Memory B cell (primary cell): ENCODE results near the gene DIS3L2.

Source experiments
- ATAC-seq: fragments of 150-1000 bp; cut with Tn5 transposase; 2 replicates; pipeline ENCODE4 v1.10.0; 2021; ENCODE audit warnings: low read depth, mild to moderate bottlenecking, moderate library complexity
- DNase-seq, 2 donors: peaks; one replicate each; pipeline ENCODE4 v3.0.0; 2022; ENCODE audit warnings: low spot score in 2 of 2
- H3K27ac Mint-ChIP-seq: one replicate; pipeline ENCODE4 v1.8.0; 2022; ENCODE audit warnings: mild to moderate bottlenecking, moderate library complexity, mixed read lengths
- H3K27me3 Mint-ChIP-seq: one replicate; pipeline ENCODE4 v1.8.0; 2022; ENCODE audit warnings: mixed read lengths
- H3K36me3 Mint-ChIP-seq: one replicate; pipeline ENCODE4 v1.8.0; 2022; ENCODE audit warnings: mild to moderate bottlenecking, mixed read lengths
- H3K4me1 Mint-ChIP-seq: one replicate; pipeline ENCODE4 v1.8.0; 2022; ENCODE audit warnings: mixed read lengths
- H3K4me3 Mint-ChIP-seq: one replicate; pipeline ENCODE4 v1.8.0; 2022; ENCODE audit warnings: mild to moderate bottlenecking, moderate library complexity, mixed read lengths
- H3K9me3 Mint-ChIP-seq: one replicate; pipeline ENCODE4 v1.8.0; 2022; ENCODE audit warnings: mixed read lengths

Gene DIS3L2, protein sequence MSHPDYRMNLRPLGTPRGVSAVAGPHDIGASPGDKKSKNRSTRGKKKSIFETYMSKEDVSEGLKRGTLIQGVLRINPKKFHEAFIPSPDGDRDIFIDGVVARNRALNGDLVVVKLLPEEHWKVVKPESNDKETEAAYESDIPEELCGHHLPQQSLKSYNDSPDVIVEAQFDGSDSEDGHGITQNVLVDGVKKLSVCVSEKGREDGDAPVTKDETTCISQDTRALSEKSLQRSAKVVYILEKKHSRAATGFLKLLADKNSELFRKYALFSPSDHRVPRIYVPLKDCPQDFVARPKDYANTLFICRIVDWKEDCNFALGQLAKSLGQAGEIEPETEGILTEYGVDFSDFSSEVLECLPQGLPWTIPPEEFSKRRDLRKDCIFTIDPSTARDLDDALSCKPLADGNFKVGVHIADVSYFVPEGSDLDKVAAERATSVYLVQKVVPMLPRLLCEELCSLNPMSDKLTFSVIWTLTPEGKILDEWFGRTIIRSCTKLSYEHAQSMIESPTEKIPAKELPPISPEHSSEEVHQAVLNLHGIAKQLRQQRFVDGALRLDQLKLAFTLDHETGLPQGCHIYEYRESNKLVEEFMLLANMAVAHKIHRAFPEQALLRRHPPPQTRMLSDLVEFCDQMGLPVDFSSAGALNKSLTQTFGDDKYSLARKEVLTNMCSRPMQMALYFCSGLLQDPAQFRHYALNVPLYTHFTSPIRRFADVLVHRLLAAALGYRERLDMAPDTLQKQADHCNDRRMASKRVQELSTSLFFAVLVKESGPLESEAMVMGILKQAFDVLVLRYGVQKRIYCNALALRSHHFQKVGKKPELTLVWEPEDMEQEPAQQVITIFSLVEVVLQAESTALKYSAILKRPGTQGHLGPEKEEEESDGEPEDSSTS

DNA sequence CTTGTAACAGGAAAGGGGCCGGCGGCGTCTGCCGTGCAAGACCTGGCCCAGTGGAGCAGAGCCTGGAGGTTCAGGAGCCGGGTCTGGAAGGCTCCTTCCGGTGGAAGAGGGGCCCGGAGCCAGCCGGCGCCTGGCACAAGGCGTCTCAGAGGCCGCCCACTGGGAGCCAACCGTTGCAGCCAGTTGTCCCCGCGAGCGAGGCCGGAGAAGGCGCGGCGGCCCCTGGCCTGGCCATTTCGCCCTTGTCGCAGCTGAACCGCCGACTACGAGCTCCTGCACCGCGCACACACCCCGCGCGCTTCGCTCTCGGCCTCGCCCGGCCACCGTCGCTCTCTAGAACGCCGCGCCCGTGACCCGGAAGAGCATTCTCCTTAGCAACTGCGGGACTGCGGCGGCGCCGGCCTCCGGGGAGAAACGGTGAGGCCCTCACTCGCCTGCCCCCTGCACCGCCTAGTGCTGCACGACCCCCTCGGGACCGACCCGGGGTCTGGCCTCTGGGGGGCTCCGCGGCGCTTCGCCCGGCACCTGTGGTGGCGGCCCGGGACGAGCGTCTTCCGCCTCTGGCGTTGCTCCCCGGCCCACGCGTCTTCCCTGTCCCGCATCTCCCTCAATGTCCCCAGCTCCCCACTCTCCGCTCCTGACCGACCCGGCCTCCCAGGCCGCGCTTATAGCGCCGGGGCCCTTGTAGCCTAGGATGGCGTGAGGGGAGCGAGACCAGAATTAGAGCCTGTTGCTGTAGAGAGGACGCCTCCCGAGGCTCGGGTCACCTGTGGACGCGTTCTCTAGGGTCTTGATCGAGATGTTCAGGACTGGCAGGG is at the start of gene DIS3L2:
Gene DIS3L2 (plus strand): TSS at position 365 of the 818 bp plus-strand sequence. CDS start 53,215 bp downstream, outside the sequence.
- H3K4me1 Mint-ChIP-seq, result peaks cover 23% of the 10 kb centered on the region
- DNase-seq (peak; percentile 61 to 72), ATAC-seq (peak; percentile 97)
- peaks cover 3% of the 10 kb centered on the region for H3K36me3 Mint-ChIP-seq
- H3K27me3 Mint-ChIP-seq, result no peaks in the 10 kb centered on the region
- peak within 1 kb of the TSS; percentile 94 for H3K27ac Mint-ChIP-seq
- peak within 1 kb of the TSS; percentile 98 for H3K4me3 Mint-ChIP-seq
- H3K9me3 Mint-ChIP-seq, result no peaks in the 10 kb centered on the region

DNA sequence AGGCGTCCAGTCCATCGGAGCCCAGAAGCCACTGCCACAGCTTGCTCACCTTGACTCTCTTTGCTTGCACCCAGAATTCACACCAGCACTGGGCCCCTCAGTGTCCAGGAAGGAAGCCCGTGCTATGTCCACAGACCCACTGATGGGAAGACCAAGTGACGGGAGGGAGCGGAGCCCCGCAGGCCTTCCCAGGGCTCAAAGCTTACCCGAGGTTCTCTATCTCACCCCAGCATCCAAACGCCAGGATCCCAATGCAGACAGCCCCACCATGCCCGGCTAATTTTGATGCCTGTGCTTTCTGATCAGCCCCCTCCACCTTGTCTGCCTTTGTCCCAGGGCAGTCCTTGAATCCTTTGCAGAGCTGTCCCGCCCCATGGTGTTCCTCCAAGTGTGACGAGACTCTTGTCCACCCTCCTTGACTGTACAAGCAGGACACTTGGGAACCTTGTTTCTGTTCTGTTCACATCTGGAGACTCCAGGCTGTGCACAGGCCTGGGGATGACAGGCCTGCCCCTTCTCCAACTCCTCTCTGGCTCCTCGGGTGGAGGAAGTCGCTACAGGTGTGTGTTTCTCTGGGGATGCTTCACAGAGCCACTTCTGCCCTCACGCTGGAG is 47.3 kb upstream of the DIS3L2 start:
- Mint-ChIP-seq H3K4me1 (no peaks in the 10 kb centered on the region), H3K36me3 (no peaks in the 10 kb centered on the region), H3K27ac (no peak overlapping the region), H3K9me3 (no peaks in the 10 kb centered on the region), H3K27me3 (peaks cover 5% of the 10 kb centered on the region), H3K4me3 (no peak overlapping the region)
- ATAC-seq, result no peak
- no peak for DNase-seq

- no peak overlapping the region for H3K27ac Mint-ChIP-seq
- no peak for DNase-seq
- no peak overlapping the region for H3K4me3 Mint-ChIP-seq
- H3K36me3 Mint-ChIP-seq, result no peaks in the 10 kb centered on the region
- peaks cover 12% of the 10 kb centered on the region for H3K27me3 Mint-ChIP-seq
- no peaks in the 10 kb centered on the region for H3K9me3 Mint-ChIP-seq
- no peaks in the 10 kb centered on the region for H3K4me1 Mint-ChIP-seq
- no peak for ATAC-seq
These were observed 44.0 kb upstream of the DIS3L2 start for GRCh38 chr2:231917280-231918066.

- no peaks in the 10 kb centered on the region for H3K36me3 Mint-ChIP-seq
- no peak for ATAC-seq
- H3K4me1 Mint-ChIP-seq, result no peaks in the 10 kb centered on the region
- H3K27me3 Mint-ChIP-seq, result peaks cover 12% of the 10 kb centered on the region
- no peaks in the 10 kb centered on the region for H3K9me3 Mint-ChIP-seq
- H3K27ac Mint-ChIP-seq, result no peak overlapping the region
- H3K4me3 Mint-ChIP-seq, result no peak overlapping the region
- no peak for DNase-seq
These were observed 42.8 kb upstream of the DIS3L2 start for GRCh38 chr2:231918501-231919330.

GRCh38 chr2:231919341-231920035 is 42.0 kb upstream of the DIS3L2 start:
- no peak overlapping the region for H3K27ac Mint-ChIP-seq
- no peak overlapping the region for H3K4me3 Mint-ChIP-seq
- no peak for DNase-seq
- H3K36me3 Mint-ChIP-seq, result no peaks in the 10 kb centered on the region
- H3K9me3 Mint-ChIP-seq, result no peaks in the 10 kb centered on the region
- H3K27me3 Mint-ChIP-seq, result peaks cover 17% of the 10 kb centered on the region
- no peak for ATAC-seq
- H3K4me1 Mint-ChIP-seq, result peaks cover 3% of the 10 kb centered on the region

DNA sequence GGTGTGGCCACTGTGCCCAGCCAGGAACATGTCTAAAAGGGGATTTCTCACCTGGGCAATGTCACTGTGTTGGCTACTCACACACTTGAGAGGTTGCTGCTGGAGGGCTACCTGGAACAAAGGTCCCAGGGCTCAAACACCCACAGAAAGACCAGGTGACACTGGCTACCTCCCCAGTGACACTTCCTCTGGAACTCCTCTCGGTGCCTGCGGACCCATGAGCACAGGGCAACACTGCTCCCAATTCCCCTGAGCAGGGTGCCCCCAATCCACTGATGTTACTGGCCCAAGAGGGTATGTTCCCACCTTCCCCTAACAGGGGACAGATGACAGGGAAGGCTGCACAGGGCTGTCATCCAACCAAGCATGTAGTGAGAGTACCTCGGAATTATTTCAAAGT is 41.1 kb upstream of the DIS3L2 start:
- Mint-ChIP-seq H3K4me3 (no peak overlapping the region), H3K27me3 (peaks cover 18% of the 10 kb centered on the region), H3K4me1 (peaks cover 8% of the 10 kb centered on the region), H3K27ac (no peak overlapping the region), H3K36me3 (no peaks in the 10 kb centered on the region), H3K9me3 (no peaks in the 10 kb centered on the region)
- DNase-seq, result no peak
- ATAC-seq, result no peak

DNA sequence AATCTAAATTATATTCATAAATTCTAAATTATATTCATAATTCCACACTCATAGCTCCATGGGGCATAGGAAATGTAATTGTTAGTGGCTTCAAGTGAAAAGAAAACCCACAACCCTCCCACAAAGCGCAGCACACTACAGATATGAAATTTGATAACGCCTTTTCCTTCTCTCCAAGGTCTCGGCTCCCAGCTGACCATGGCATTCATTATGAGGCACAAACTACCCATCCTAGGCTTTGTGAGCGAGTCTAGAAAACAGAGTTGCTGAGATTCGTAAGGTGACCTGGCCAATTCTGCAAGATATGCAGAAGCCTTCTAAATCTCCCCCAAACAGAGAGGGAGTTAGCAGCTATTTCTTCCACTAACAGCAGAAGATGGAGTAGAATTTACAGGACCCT is 40.7 kb upstream of the DIS3L2 start:
- no peaks in the 10 kb centered on the region for H3K9me3 Mint-ChIP-seq
- no peak for ATAC-seq
- H3K4me1 Mint-ChIP-seq, result peaks cover 8% of the 10 kb centered on the region
- no peak for DNase-seq
- peaks cover 18% of the 10 kb centered on the region for H3K27me3 Mint-ChIP-seq
- H3K4me3 Mint-ChIP-seq, result no peak overlapping the region
- no peaks in the 10 kb centered on the region for H3K36me3 Mint-ChIP-seq
- no peak overlapping the region for H3K27ac Mint-ChIP-seq

DNA sequence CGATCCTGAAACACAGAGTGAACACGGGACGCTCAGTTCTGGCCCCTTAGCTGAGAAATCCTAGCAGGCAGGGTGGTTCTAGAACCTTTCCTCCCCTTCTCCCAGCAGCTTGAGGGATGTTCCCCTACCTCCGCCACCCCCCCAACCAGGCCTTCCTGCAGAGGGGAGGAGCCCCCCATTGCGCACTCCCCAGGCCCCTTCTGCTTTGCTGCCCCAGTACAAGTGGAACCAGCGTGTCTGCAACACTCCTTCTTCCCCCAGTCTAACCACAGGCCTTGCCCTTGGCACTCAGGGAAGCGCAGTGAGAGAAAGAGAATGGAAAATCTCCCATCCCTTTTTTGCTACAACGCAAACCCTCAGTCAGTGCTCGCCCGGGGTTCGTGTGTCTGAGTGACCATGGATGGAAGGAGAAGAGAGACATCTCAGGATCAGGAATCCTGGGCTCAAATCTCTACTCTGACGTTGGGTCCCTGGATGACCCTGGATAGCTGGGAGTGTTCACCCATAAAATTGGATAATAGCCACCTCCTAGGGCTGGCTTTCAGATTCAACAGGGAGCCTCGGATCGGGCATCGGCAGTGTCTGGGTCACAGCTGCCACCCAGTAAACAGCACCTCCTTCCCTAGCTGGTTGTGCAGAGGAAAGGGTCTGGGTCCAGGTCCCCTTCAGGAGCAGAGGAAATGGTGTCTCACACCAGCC is 39.1 kb upstream of the DIS3L2 start:
- H3K9me3 Mint-ChIP-seq, result no peaks in the 10 kb centered on the region
- H3K27ac Mint-ChIP-seq, result no peak overlapping the region
- ATAC-seq (no peak), DNase-seq (no peak)
- no peak overlapping the region for H3K4me3 Mint-ChIP-seq
- H3K4me1 Mint-ChIP-seq, result peaks cover 16% of the 10 kb centered on the region
- H3K27me3 Mint-ChIP-seq, result peaks cover 19% of the 10 kb centered on the region
- no peaks in the 10 kb centered on the region for H3K36me3 Mint-ChIP-seq

DNA sequence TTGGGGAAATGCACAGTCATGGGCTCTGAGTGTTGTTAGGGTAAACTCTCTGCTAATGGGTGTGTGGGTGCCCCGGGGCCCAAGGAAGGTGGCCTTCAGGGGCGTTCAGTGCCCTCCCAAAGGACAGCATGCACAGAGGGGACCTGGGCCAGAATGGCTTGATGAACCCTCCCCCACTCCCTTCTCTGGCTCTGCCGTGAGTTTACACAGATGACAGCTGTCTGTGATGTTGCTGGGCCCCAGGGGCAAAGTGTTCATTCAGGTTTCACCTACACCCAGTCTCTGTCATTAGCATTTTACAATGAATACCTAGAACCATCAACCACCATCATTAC is 38.5 kb upstream of the DIS3L2 start:
- H3K36me3 Mint-ChIP-seq, result no peaks in the 10 kb centered on the region
- no peak overlapping the region for H3K4me3 Mint-ChIP-seq
- H3K4me1 Mint-ChIP-seq, result peaks cover 16% of the 10 kb centered on the region
- no peaks in the 10 kb centered on the region for H3K9me3 Mint-ChIP-seq
- DNase-seq, result no peak
- H3K27me3 Mint-ChIP-seq, result peaks cover 19% of the 10 kb centered on the region
- no peak overlapping the region for H3K27ac Mint-ChIP-seq
- ATAC-seq, result no peak

DNA sequence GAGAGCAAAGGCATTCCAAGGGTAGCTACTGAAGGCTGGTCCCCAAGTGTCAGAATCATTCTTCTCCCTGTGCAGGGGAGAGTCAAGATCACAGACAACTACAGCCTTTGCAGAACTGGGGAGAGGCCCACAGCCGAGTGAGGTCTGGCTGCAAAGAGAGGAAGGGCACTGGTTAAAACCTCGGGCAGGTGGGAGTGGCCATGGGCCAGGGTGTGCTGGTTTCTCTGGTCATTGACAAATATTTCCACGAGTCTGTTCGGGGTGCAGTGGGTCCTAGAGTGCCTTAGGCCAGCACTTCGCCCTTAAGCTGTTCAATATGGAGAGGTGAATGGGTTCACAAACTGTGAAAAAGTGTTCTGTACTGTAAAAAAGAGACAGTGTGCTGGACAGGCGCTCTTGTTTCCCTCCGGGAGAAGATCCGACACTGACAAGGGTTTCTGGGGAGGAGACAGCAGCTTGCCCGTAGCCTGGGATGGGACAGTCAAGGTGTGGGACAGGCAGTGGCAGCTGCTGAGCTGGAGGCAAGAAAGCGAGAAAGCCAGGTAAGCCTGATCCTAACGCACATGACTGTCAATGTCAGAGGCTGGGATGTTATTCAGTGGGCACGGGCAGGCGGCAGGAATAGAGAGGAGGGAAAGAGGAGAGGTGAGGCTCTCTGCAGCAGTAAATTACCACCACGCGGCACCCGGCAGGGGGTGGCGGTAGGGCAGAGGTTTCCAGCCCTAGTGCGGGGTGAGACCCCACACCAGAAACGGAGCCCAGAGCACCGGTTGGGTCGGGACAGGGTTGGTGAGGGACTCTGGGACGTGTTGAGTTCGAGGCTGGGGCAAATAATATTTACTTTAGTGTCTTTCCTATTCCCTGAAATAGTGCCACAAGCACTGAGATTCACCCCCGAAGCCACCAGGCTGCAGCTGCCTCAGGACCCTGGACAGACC is 37.3 kb upstream of the DIS3L2 start:
- Mint-ChIP-seq H3K27ac (no peak overlapping the region), H3K4me3 (peak overlapping the region; percentile 71), H3K27me3 (peaks cover 21% of the 10 kb centered on the region), H3K36me3 (no peaks in the 10 kb centered on the region), H3K4me1 (peaks cover 16% of the 10 kb centered on the region), H3K9me3 (no peaks in the 10 kb centered on the region)
- ATAC-seq, result no peak
- no peak for DNase-seq

DNA sequence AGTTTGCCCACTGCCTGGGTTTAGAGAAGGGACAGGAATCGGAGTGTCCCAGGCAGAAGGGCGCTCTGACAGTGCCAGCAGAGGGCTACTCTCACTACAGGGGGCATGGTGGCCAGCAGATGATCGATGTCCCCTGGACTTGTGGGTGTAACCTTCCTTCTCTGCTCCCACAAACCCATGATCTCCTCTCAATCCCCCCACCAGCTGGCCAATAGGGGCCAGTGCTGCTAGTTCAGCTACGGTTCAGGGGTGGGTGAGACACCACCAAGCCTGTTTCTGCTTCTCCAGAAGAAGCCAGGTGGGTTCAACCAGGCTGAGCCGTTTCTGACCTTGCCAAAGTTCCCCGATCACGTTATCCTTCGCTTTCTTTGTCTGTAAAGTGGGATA is 36.6 kb upstream of the DIS3L2 start:
- H3K36me3 Mint-ChIP-seq, result no peaks in the 10 kb centered on the region
- H3K9me3 Mint-ChIP-seq, result no peaks in the 10 kb centered on the region
- no peak for DNase-seq
- peak overlapping the region; percentile 71 for H3K4me3 Mint-ChIP-seq
- peaks cover 24% of the 10 kb centered on the region for H3K27me3 Mint-ChIP-seq
- peak; percentile 16 for ATAC-seq
- peaks cover 16% of the 10 kb centered on the region for H3K4me1 Mint-ChIP-seq
- no peak overlapping the region for H3K27ac Mint-ChIP-seq
